Endodermal cell (in vitro differentiated cells): Measurements from ENCODE around the gene SHISAL2B. TPM values are rescaled to one million over a fixed set of nuclear protein-coding genes. Genes with fewer than 3 reads are reported as not detected.
A peak's percentile ranks its signal among the peaks of the same experiment; 100 is the strongest.

Experiments
- DNase-seq: peaks from one replicate; pipeline ENCODE4 v3.0.0-alpha.2; 2017
- H3K27ac ChIP-seq: 2 replicates; pipeline ENCODE4 v1.5.1; 2013; ENCODE audit warnings: mild to moderate bottlenecking, low read depth, low read length, moderate library complexity
- H3K27me3 ChIP-seq: 2 replicates; pipeline ENCODE4 v1.6.1; 2013; ENCODE audit warnings: mild to moderate bottlenecking, low read length, moderate library complexity; ENCODE audit not compliant: insufficient read depth, control insufficient read depth, poor library complexity, severe bottlenecking
- H3K36me3 ChIP-seq: 2 replicates; pipeline ENCODE4 v1.7.0; 2013; ENCODE audit warnings: mild to moderate bottlenecking, low read length, moderate library complexity; ENCODE audit not compliant: control insufficient read depth, insufficient read depth
- H3K4me1 ChIP-seq: one replicate; pipeline ENCODE4 v1.7.0; 2013; ENCODE audit warnings: low read length; ENCODE audit not compliant: control insufficient read depth, insufficient read depth
- H3K4me3 ChIP-seq: 2 replicates; pipeline ENCODE4 v1.5.1; 2013; ENCODE audit warnings: mild to moderate bottlenecking, low read length, moderate library complexity
- H3K9ac ChIP-seq: 2 replicates; pipeline ENCODE4 v1.6.1; 2013; ENCODE audit warnings: mild to moderate bottlenecking, low read length, moderate library complexity; ENCODE audit not compliant: poor library complexity, severe bottlenecking; ENCODE audit errors: extremely low read depth
- H3K9me3 ChIP-seq: 2 replicates; pipeline ENCODE4 v1.6.1; 2013; ENCODE audit warnings: mild to moderate bottlenecking, low read length, moderate library complexity; ENCODE audit not compliant: control insufficient read depth
- H3K27ac Mint-ChIP-seq: 2 replicates; pipeline ENCODE4 v1.8.0; 2020; ENCODE audit warnings: mixed read lengths
- H3K27me3 Mint-ChIP-seq: 2 replicates; pipeline ENCODE4 v1.8.0; 2021; ENCODE audit warnings: mild to moderate bottlenecking, mixed read lengths; ENCODE audit not compliant: insufficient read depth
- H3K36me3 Mint-ChIP-seq: 2 replicates; pipeline ENCODE4 v1.8.0; 2020; ENCODE audit warnings: low read depth, mixed read lengths
- H3K4me1 Mint-ChIP-seq: 2 replicates; pipeline ENCODE4 v1.8.0; 2020; ENCODE audit warnings: mixed read lengths
- H3K4me3 Mint-ChIP-seq: 2 replicates; pipeline ENCODE4 v1.8.0; 2020; ENCODE audit warnings: mild to moderate bottlenecking, moderate library complexity, mixed read lengths
- H3K9me3 Mint-ChIP-seq: 2 replicates; pipeline ENCODE4 v1.8.0; 2020; ENCODE audit warnings: mild to moderate bottlenecking, mixed read lengths
- CTCF ChIP-seq: fragments of 200-600 bp; sonication (generic); conservative IDR thresholded peaks from 2 replicates; pipeline ENCODE4 v1.5.0; 2021; ENCODE audit warnings: antibody characterized with exemption, mild to moderate bottlenecking
- WGBS, 2 experiments: methylation state at CpG; one replicate each; pipeline versions ENCODE4 v1.1.5 to v1.1.7; 2013; ENCODE audit warnings: missing lambda C conversion rate in 2 of 2, mixed read lengths in 1 of 2; ENCODE audit not compliant: insufficient coverage in 1 of 2, insufficient read length in 1 of 2; 5-methylcytosine and 5-hydroxymethylcytosine counted together
- long read RNA-seq, 4 experiments: library from polyadenylated mRNA in 2 of 4; library from RNA in 1 of 4; library from capped mRNA in 1 of 4; stranded (forward) in 3 of 4; unstranded in 1 of 4; transcript quantifications; one replicate each; pipeline ENCODE4 v2.0.0, GENCODE V29; 2020 to 2021; ENCODE audit warnings: inconsistent platforms in 1 of 4
- polyA plus RNA-seq, 2 experiments: library from polyadenylated mRNA; stranded (reverse); fragments of 50-300 nt; gene quantifications; one replicate each; pipeline ENCODE4 v1.2.3, GENCODE V29; 2013
- total RNA-seq, 2 donors: library from RNA; stranded (reverse); fragmentation: NEBNext Ultra II Directional in 1 of 2; extraction: Animal tissue kit (Norgen Biotek cat#: 25700) in 1 of 2; gene quantifications; 2 replicates in 1 of 2; 3 replicates in 1 of 2; pipeline ENCODE4 v1.2.1, GENCODE V29; 2021

SHISAL2B gene
- 100 to 1,000 TPM; 112 to 143 TPM for total RNA-seq
- 12.9 TPM for polyA plus RNA-seq (2013, experiment 1 of 2)
- polyA plus RNA-seq (2013, experiment 2 of 2), result 13.5 TPM
- long read RNA-seq, experiment 1, transcript SHISAL2B-201 (3 exons, 847 nt), result major isoform, 39 of 72 reads
- long read RNA-seq, experiment 1, transcript SHISAL2B-203 (4 exons, 846 nt), result minor isoform, 24 of 72 reads
- long read RNA-seq, experiment 1, partial matches to known transcripts, result 2 of 72 reads
- long read RNA-seq, experiment 1, other reads (novel, unspliced or antisense), result 7 of 72 reads
- long read RNA-seq, experiment 2, transcript SHISAL2B-205 (3 exons, 532 nt), result minor isoform, 7 of 158 reads
- long read RNA-seq, experiment 2, transcript SHISAL2B-201 (3 exons, 847 nt), result major isoform, 59 of 158 reads
- long read RNA-seq, experiment 2, transcript SHISAL2B-204 (3 exons, 637 nt), result minor isoform, 7 of 158 reads
- long read RNA-seq, experiment 2, transcript SHISAL2B-203 (4 exons, 846 nt), result minor isoform, 52 of 158 reads
- long read RNA-seq, experiment 2, partial matches to known transcripts, result 10 of 158 reads
- long read RNA-seq, experiment 2, other reads (novel, unspliced or antisense), result 21 of 158 reads
- long read RNA-seq, experiment 3, transcript SHISAL2B-203 (4 exons, 846 nt), result minor isoform, 35 of 156 reads
- long read RNA-seq, experiment 3, transcript SHISAL2B-205 (3 exons, 532 nt), result minor isoform, 11 of 156 reads
- long read RNA-seq, experiment 3, transcript SHISAL2B-204 (3 exons, 637 nt), result minor isoform, 9 of 156 reads
- long read RNA-seq, experiment 3, transcript SHISAL2B-201 (3 exons, 847 nt), result major isoform, 51 of 156 reads
- long read RNA-seq, experiment 3, partial matches to known transcripts, result 12 of 156 reads
- long read RNA-seq, experiment 3, other reads (novel, unspliced or antisense), result 37 of 156 reads
- long read RNA-seq, experiment 4, transcript SHISAL2B-203 (4 exons, 846 nt), result major isoform, 78 of 161 reads
- long read RNA-seq, experiment 4, transcript SHISAL2B-201 (3 exons, 847 nt), result minor isoform, 71 of 161 reads
- long read RNA-seq, experiment 4, partial matches to known transcripts, result 2 of 161 reads
- long read RNA-seq, experiment 4, other reads (novel, unspliced or antisense), result 7 of 161 reads

GRCh38 chr5:64690417-64691151 is at the start of gene SHISAL2B:
TSS of gene SHISAL2B (plus strand) at chr5:64690503. CDS start at chr5:64690624, 121 bp downstream.
- Mint-ChIP-seq H3K9me3 (peaks cover 22% of the 10 kb centered on the region), H3K4me3 (peak within 1 kb of the TSS; percentile 91), H3K36me3 (peaks cover 41% of the 10 kb centered on the region), H3K27ac (peak within 1 kb of the TSS; percentile 95), H3K4me1 (peaks cover 54% of the 10 kb centered on the region), H3K27me3 (no peaks in the 10 kb centered on the region)
- 1% methylated on average over 28 to 71 of the region's 71 CpGs for WGBS, 2 experiments
- Histone ChIP-seq H3K27me3 (no peaks in the 10 kb centered on the region), H3K36me3 (peaks cover 24% of the 10 kb centered on the region), H3K4me3 (peak within 1 kb of the TSS; percentile 95), H3K9me3 (peaks cover 27% of the 10 kb centered on the region), H3K4me1 (peaks cover 4% of the 10 kb centered on the region), H3K9ac (peak within 1 kb of the TSS; percentile 84), H3K27ac (no peak within 1 kb of the TSS)
- DNase-seq, result peak; percentile 82
- TF ChIP-seq CTCF, result no peak

GRCh38 chr5:64644831-64645230 is 45.5 kb upstream of the SHISAL2B start:
- Mint-ChIP-seq H3K4me3 (no peak overlapping the region), H3K4me1 (peaks cover 17% of the 10 kb centered on the region), H3K27me3 (no peaks in the 10 kb centered on the region), H3K27ac (no peak overlapping the region), H3K9me3 (peaks cover 6% of the 10 kb centered on the region), H3K36me3 (no peaks in the 10 kb centered on the region)
- DNase-seq, result no peak
- no peak overlapping the region for H3K9ac ChIP-seq
- no peak for TF ChIP-seq CTCF
- H3K9me3 ChIP-seq, result peaks cover 9% of the 10 kb centered on the region
- H3K36me3 ChIP-seq, result no peaks in the 10 kb centered on the region
- H3K4me1 ChIP-seq, result peaks cover 7% of the 10 kb centered on the region
- H3K27me3 ChIP-seq, result no peaks in the 10 kb centered on the region
- H3K4me3 ChIP-seq, result no peak overlapping the region
- no peak overlapping the region for H3K27ac ChIP-seq

- no peak overlapping the region for H3K9ac ChIP-seq
- H3K9me3 ChIP-seq, result peaks cover 14% of the 10 kb centered on the region
- Mint-ChIP-seq H3K27ac (no peak overlapping the region), H3K4me3 (no peak overlapping the region), H3K9me3 (peaks cover 19% of the 10 kb centered on the region), H3K36me3 (peaks cover 4% of the 10 kb centered on the region), H3K27me3 (no peaks in the 10 kb centered on the region), H3K4me1 (peaks cover 17% of the 10 kb centered on the region)
- WGBS, 2 experiments, result 83 to 94% methylated on average over 2 to 3 of the region's 3 CpGs
- DNase-seq, result no peak
- no peak overlapping the region for H3K27ac ChIP-seq
- peaks cover 7% of the 10 kb centered on the region for H3K4me1 ChIP-seq
- no peaks in the 10 kb centered on the region for H3K36me3 ChIP-seq
- H3K4me3 ChIP-seq, result no peak overlapping the region
- TF ChIP-seq CTCF, result no peak
- H3K27me3 ChIP-seq, result no peaks in the 10 kb centered on the region
Observed at GRCh38 chr5:64646169-64646568, 44.1 kb upstream of the SHISAL2B start.
